ENCODE measurements around the gene CASP3. TPM values are rescaled to one million over a fixed set of nuclear protein-coding genes. Genes with fewer than 3 reads are reported as not detected.
"Not testable (repeated sequence)": the region's sequence is repeated elsewhere in the genome, so short reads cannot be mapped to it uniquely, and the experiment has no call there.

Gene CASP3
- total and polyA plus RNA-seq, 2 experiments from 2014 or later = 53.6 to 81.2 TPM

- Histone ChIP-seq H3K9me2 (replicated peaks; ENCODE audit: insufficient read depth) (no peaks in the 10 kb centered on the region), H3K9me3 (ENCODE audit: low read depth) (no peaks in the 10 kb centered on the region), H3K27me3 (no peaks in the 10 kb centered on the region), H2AFZ (no peak overlapping the region), H3K79me2 (no peaks in the 10 kb centered on the region), H3K4me2 (no peak overlapping the region), H3K4me1 (ENCODE audit: insufficient read depth) (no peaks in the 10 kb centered on the region), H4K20me1 (ENCODE audit: insufficient read depth, poor library complexity, severe bottlenecking) (no peaks in the 10 kb centered on the region), H3K36me3 (replicated peaks; ENCODE audit: insufficient read depth, low read depth) (no peaks in the 10 kb centered on the region), H3K4me3 (no peak overlapping the region), H3K27ac (no peak overlapping the region)
- TF ChIP-seq CTCF (IDR thresholded peaks at IDR 0.05; ENCODE audit: poor library complexity) (no peak), EZH2phosphoT487 (IDR thresholded peaks at IDR 0.05; ENCODE audit: low read depth, severe bottlenecking, unreplicated experiment) (no peak), EZH2 (IDR thresholded peaks at IDR 0.05; ENCODE audit: borderline replicate concordance) (no peak)
- over 99% methylated on average over 3 of the region's 3 CpGs for WGBS (ENCODE audit: low lambda C conversion rate, missing lambda C conversion rate)
- no peak for DNase-seq (ENCODE audit: low spot score)
Measured at GRCh38 chr4:184657144-184657543, 7.9 kb upstream of the CASP3 start.

- WGBS (ENCODE audit: low lambda C conversion rate, missing lambda C conversion rate) = 93% methylated on average over 8 of the region's 8 CpGs
- H3K4me2 ChIP-seq = no peak overlapping the region
Measured at GRCh38 chr4:184655889-184656869, 6.9 kb upstream of the CASP3 start.

GRCh38 chr4:184653650-184654049, 4.4 kb upstream of the CASP3 start:
- H3K9me2 ChIP-seq (replicated peaks; ENCODE audit: insufficient read depth) = no peaks in the 10 kb centered on the region
- H3K4me1 ChIP-seq (ENCODE audit: insufficient read depth) = peaks cover 7% of the 10 kb centered on the region

More at GRCh38 chr4:184655889-184656869, 6.9 kb upstream of the CASP3 start:
- TF ChIP-seq CTCF (IDR thresholded peaks at IDR 0.05; ENCODE audit: poor library complexity) (no peak), EZH2 (IDR thresholded peaks at IDR 0.05; ENCODE audit: borderline replicate concordance) (no peak), EZH2phosphoT487 (IDR thresholded peaks at IDR 0.05; ENCODE audit: low read depth, severe bottlenecking, unreplicated experiment) (no peak)
- Histone ChIP-seq H3K27ac (no peak overlapping the region), H3K4me3 (no peak overlapping the region), H3K36me3 (replicated peaks; ENCODE audit: insufficient read depth, low read depth) (no peaks in the 10 kb centered on the region), H3K27me3 (no peaks in the 10 kb centered on the region), H2AFZ (no peak overlapping the region), H3K4me1 (ENCODE audit: insufficient read depth) (no peaks in the 10 kb centered on the region), H3K9me2 (replicated peaks; ENCODE audit: insufficient read depth) (no peaks in the 10 kb centered on the region), H3K79me2 (peaks cover 3% of the 10 kb centered on the region), H3K9me3 (ENCODE audit: low read depth) (no peaks in the 10 kb centered on the region), H4K20me1 (ENCODE audit: insufficient read depth, poor library complexity, severe bottlenecking) (no peaks in the 10 kb centered on the region)
- DNase-seq (ENCODE audit: low spot score) = no peak

GRCh38 chr4:184652681-184653080, 3.4 kb upstream of the CASP3 start:
- DNase-seq (ENCODE audit: low spot score); H3K4me2 ChIP-seq; H3K9me2 ChIP-seq (replicated peaks; ENCODE audit: insufficient read depth); H3K36me3 ChIP-seq (replicated peaks; ENCODE audit: insufficient read depth, low read depth); H3K9me3 ChIP-seq (ENCODE audit: low read depth); H2AFZ ChIP-seq; H3K27me3 ChIP-seq; H3K4me3 ChIP-seq; H3K27ac ChIP-seq; H3K4me1 ChIP-seq (ENCODE audit: insufficient read depth); H4K20me1 ChIP-seq (ENCODE audit: insufficient read depth, poor library complexity, severe bottlenecking): not testable (repeated sequence)
- H3K79me2 ChIP-seq = peaks cover 24% of the 10 kb centered on the region

More at GRCh38 chr4:184653650-184654049, 4.4 kb upstream of the CASP3 start:
- Histone ChIP-seq H4K20me1 (ENCODE audit: insufficient read depth, poor library complexity, severe bottlenecking) (no peaks in the 10 kb centered on the region), H3K79me2 (peaks cover 14% of the 10 kb centered on the region), H3K36me3 (replicated peaks; ENCODE audit: insufficient read depth, low read depth) (no peaks in the 10 kb centered on the region), H2AFZ (no peak overlapping the region), H3K27ac (no peak overlapping the region), H3K27me3 (no peaks in the 10 kb centered on the region), H3K4me2 (no peak overlapping the region), H3K4me3 (no peak overlapping the region), H3K9me3 (ENCODE audit: low read depth) (no peaks in the 10 kb centered on the region)
- no peak for DNase-seq (ENCODE audit: low spot score)
- TF ChIP-seq EZH2 (IDR thresholded peaks at IDR 0.05; ENCODE audit: borderline replicate concordance) (no peak), EZH2phosphoT487 (IDR thresholded peaks at IDR 0.05; ENCODE audit: low read depth, severe bottlenecking, unreplicated experiment) (no peak), CTCF (IDR thresholded peaks at IDR 0.05; ENCODE audit: poor library complexity) (no peak)
- WGBS (ENCODE audit: low lambda C conversion rate, missing lambda C conversion rate) = 60% methylated on average over 2 of the region's 2 CpGs

Data from hepatocyte (in vitro differentiated cells).